Hippocampal formation (tissue), 2 donors: Measurements from ENCODE around the gene ABHD16B.

Experiments used
- DNase-seq, 2 donors: peaks; one replicate each; lab custom pipeline; 2025; lab: John Stamatoyannopoulos, UW

The ABHD16B gene

DNA sequence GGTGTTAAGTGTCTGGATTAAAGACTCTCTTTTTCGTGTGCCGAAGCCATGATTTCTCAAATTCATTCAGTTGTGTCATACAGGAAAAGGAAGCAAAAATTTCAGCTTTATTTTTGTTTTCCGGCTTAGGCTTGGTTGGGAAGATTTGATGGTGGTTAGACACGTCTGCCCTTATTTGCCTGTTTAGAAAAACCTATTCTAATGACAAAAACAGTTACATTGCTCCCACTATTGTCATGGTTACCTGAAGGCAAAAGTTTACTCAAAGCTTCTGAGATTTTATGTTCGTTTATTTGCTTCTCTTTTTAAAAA is 34.6 kb downstream of the ABHD16B start:
- DNase-seq, result no peak

GRCh38 chr20:63896264-63897105 is 35.2 kb downstream of the ABHD16B start:
- no peak for DNase-seq

- no peak for DNase-seq
Observed at GRCh38 chr20:63897978-63898561, 36.8 kb downstream of the ABHD16B start.

DNA sequence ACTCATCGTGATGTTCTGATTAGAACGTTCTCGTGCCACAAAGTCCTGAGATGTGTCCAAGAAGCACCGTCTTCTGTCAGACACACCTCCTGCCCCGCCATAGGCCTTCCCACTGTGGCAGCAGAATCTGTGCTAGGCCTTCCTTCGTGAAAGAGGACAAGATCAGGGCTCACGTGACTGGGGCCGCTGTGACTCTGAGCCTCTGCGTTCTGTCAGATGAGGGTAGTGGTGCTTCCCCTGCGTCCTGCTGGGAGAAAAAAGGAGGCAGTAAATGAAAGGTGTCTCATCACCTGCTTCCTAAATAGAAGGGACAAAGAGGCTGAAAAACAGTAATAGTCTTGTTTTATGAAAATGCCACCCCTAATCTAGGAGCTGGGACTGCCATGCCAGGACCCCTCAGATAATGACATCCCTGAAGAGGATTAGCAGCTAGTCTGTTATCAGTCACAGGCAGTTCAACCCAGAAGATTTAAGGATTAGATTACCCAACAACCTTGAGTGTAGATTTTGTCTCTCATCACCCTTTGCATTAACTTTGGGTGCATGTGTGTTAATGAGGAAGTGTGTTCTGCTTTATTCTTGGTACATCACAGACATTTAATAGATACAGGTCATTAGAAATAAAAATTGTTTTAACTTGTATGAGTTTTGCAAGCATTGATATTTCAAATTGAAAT is 37.7 kb downstream of the ABHD16B start:
- DNase-seq, result no peak

DNA sequence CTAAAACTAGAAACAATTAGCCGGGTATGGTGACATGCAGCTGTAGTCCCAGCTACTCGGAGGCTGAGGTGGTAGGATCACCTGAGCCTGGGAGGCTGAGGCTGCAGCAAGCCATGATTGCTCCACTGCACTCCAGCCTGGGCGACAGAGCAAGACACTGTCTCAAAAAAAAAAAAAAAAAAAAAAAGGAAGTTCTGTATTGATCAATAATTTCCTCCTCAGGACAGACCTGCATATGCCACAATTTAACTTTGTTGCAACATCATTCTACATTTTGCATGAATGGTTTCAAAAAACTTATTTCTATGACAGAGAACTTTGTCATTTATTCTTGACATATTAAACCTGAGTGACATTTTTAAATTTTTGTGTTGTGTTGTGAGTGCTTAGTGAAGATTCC is 39.1 kb downstream of the ABHD16B start:
- no peak for DNase-seq

DNA sequence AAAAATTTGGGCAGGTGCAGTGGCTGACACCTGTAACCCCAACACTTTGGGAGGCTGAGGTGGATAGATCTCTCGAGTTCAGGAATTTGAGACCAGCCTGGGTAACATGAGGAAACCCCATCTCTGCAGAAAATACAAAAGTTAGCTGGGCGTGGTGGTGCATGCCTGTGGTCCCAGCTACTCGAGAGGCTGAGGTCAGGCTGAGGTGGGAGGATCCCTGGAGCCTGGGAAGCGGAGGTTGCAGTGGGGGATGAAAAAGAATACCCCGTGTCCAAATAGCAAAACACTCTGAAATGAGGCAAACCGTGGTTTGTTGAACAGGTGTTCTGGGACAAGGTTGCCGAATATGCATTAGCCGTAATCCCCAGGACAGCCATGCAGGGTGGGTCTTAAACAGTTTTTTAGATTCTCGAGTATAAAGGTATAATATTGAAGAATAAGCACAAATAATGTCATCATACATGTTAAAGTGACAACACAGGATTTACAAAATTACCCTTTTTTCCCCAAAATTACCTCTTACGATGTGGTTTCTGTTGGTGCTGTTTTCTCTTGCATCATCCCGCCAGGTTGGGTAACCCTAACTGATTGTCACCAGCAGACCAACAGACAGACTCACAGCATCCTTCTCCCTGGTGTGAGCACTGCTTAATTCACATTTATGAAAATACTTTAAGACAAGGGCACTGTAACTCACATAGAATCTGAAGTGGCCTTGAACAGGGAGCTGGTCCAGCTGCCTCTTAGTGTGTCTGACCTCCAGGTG is 42.7 kb downstream of the ABHD16B start:
- no peak for DNase-seq

- no peak for DNase-seq
Observed at GRCh38 chr20:63908008-63908682, 46.8 kb downstream of the ABHD16B start.

GRCh38 chr20:63911176-63911575 is 49.9 kb downstream of the ABHD16B start:
- DNase-seq, result peak in 1 of 2 donors; percentile 48
